ENCODE measurements around the gene DPF3. TPM values are rescaled to one million over a fixed set of nuclear protein-coding genes. Genes with fewer than 3 reads are reported as not detected.

Gene DPF3
- 10 to 100 TPM; 10.3 to 10.7 TPM for total RNA-seq

GRCh38 chr14:72893636-72894322, at the start of gene DPF3:
TSS of gene DPF3 (minus strand) at chr14:72894101. CDS start at chr14:72894088, 13 bp downstream.
- CTCF ChIA-PET: interaction anchor here (0.9 to 2.6 kb wide), 7 partner anchors 10 to 432 kb away, joined by 3 to 24 read pairs (median 4); no protein-coding TSS in a partner anchor
- Mint-ChIP-seq H3K9me3 (ENCODE audit: insufficient read depth) (no peaks in the 10 kb centered on the region), H3K36me3 (ENCODE audit: low read depth) (peaks cover 3% of the 10 kb centered on the region), H3K4me1 (ENCODE audit: low read depth) (peaks cover 37% of the 10 kb centered on the region), H3K4me3 (peak within 1 kb of the TSS; percentile 97), H3K27me3 (ENCODE audit: low read depth) (peaks cover 56% of the 10 kb centered on the region), H3K27ac (peak within 1 kb of the TSS; percentile 76)
- POLR2A ChIA-PET: interaction anchor here (0.6 to 1.1 kb wide), 3 partner anchors 317 to 456 kb away, joined by 3 read pairs; no protein-coding TSS in a partner anchor
- ATAC-seq (peak; percentile 98), DNase-seq (peak; percentile 97)

GRCh38 chr14:72942934-72943333, 49.0 kb upstream of the DPF3 start:
- no peak overlapping the region for H3K4me3 Mint-ChIP-seq
- ChIA-PET CTCF (no interaction called here), POLR2A (no interaction called here)
- ATAC-seq (no peak), DNase-seq (no peak)
- peaks cover 20% of the 10 kb centered on the region for H3K4me1 Mint-ChIP-seq (ENCODE audit: low read depth)
- H3K9me3 Mint-ChIP-seq (ENCODE audit: insufficient read depth): no peaks in the 10 kb centered on the region
- no peak overlapping the region for H3K27ac Mint-ChIP-seq
- no peaks in the 10 kb centered on the region for H3K27me3 Mint-ChIP-seq (ENCODE audit: low read depth)
- peaks cover 48% of the 10 kb centered on the region for H3K36me3 Mint-ChIP-seq (ENCODE audit: low read depth)

- ATAC-seq (no peak), DNase-seq (no peak)
- CTCF ChIA-PET: no interaction called here
- H3K9me3 Mint-ChIP-seq (ENCODE audit: insufficient read depth): no peaks in the 10 kb centered on the region
- POLR2A ChIA-PET: no interaction called here
- peaks cover 20% of the 10 kb centered on the region for H3K4me1 Mint-ChIP-seq (ENCODE audit: low read depth)
- peaks cover 51% of the 10 kb centered on the region for H3K36me3 Mint-ChIP-seq (ENCODE audit: low read depth)
- H3K27me3 Mint-ChIP-seq (ENCODE audit: low read depth): no peaks in the 10 kb centered on the region
- H3K4me3 Mint-ChIP-seq: no peak overlapping the region
- no peak overlapping the region for H3K27ac Mint-ChIP-seq
These were observed 47.5 kb upstream of the DPF3 start for GRCh38 chr14:72941286-72941985.

DNA sequence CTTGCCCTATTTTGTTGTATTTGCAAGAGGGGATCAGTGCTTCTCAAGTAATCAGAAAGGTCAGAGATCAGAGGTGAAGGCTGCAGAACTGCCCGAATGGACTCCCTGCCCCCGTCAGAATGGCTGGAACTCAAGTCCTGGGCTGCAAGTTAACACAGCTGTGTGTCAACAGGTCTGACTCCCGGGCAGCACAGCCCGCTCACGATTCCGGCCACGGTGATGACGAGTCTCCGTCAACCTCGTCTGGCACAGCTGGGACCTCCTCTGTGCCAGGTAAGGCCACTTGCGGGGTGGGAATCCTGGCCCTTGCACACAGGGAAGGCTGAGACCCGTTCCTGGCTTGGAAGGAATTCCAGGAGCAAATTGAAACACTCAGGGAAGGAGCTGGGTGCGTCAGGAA, 45.7 kb upstream of the DPF3 start:
- ChIA-PET POLR2A (no interaction called here), CTCF (interaction anchor here (5.1 kb wide), 1 partner anchor 9 kb away, joined by 41 read pairs; no protein-coding TSS in a partner anchor)
- Mint-ChIP-seq H3K4me3 (no peak overlapping the region), H3K27ac (no peak overlapping the region), H3K4me1 (ENCODE audit: low read depth) (peaks cover 22% of the 10 kb centered on the region), H3K36me3 (ENCODE audit: low read depth) (peaks cover 42% of the 10 kb centered on the region), H3K27me3 (ENCODE audit: low read depth) (no peaks in the 10 kb centered on the region), H3K9me3 (ENCODE audit: insufficient read depth) (no peaks in the 10 kb centered on the region)
- ATAC-seq (no peak), DNase-seq (no peak)

DNA sequence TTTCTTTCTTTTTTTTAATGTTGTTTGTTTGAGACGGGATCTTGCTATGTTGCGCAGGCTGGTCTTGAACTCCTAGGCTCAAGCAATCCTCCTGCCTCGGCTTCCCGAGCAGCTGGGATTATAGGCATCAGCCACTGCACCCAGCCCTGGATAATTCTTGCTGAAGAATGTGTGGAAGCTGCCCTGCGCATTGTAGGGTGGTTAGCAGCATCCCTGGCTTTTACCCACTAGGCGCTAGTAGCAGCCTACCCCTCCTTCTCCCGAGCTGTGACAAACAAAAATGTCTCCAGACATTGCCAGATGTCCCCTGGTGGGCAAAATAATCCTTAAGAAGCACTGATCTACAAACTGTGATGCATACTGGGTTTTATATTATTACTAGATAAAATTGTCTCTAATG, 39.0 kb upstream of the DPF3 start:
- peaks cover 22% of the 10 kb centered on the region for H3K4me1 Mint-ChIP-seq (ENCODE audit: low read depth)
- H3K9me3 Mint-ChIP-seq (ENCODE audit: insufficient read depth): no peaks in the 10 kb centered on the region
- ChIA-PET CTCF (interaction anchor here (1.5 kb wide), 1 partner anchor 16 kb away, joined by 8 read pairs; no protein-coding TSS in a partner anchor), POLR2A (no interaction called here)
- peaks cover 16% of the 10 kb centered on the region for H3K36me3 Mint-ChIP-seq (ENCODE audit: low read depth)
- H3K4me3 Mint-ChIP-seq: no peak overlapping the region
- no peak overlapping the region for H3K27ac Mint-ChIP-seq
- no peaks in the 10 kb centered on the region for H3K27me3 Mint-ChIP-seq (ENCODE audit: low read depth)
- DNase-seq (no peak), ATAC-seq (no peak)

DNA sequence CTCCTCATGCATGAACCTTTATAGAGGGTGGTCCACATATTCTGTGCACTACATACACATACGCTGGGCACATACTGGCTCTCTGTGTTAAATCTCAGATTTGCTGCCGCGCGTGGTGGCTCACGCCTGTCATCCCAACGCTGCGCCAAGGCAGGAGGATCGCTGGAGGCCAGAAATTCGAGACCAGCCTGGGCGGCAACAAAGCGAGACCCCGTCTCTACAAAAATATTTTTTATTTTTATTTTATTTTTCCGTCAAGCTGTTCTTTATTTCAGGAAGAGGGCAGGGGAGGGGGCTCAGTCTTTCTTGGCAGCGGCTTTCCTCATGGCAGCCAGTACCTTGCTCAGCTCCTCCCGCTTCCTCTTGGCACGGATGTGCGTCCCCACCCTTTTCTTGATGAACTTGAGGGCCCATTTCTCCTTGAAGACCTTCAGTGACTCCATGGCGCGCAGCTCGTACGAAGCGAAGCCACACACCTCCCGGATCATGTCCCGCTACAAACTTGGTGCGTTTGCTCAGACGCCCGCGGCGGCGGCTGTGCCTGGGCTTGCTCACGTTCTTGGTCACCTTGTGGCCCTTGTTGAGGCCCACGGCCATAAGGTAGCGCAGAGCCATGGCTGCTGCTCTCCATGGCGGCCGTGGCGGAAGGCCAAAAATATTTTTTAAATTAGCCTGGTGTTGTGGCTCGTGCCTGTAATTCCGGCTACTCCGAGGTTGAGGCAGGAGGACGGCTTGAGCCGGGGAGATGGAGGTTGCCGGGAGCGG, 35.6 kb upstream of the DPF3 start:
- ATAC-seq (no peak), DNase-seq (no peak)
- ChIA-PET POLR2A (interaction anchor here (0.5 kb wide), 1 partner anchor 134 kb away, joined by 3 read pairs; no protein-coding TSS in a partner anchor), CTCF (no interaction called here)
- Mint-ChIP-seq H3K9me3 (ENCODE audit: insufficient read depth) (no peaks in the 10 kb centered on the region), H3K4me3 (no peak overlapping the region), H3K27me3 (ENCODE audit: low read depth) (peaks cover 5% of the 10 kb centered on the region), H3K4me1 (ENCODE audit: low read depth) (peaks cover 23% of the 10 kb centered on the region), H3K27ac (no peak overlapping the region), H3K36me3 (ENCODE audit: low read depth) (peaks cover 5% of the 10 kb centered on the region)

- Mint-ChIP-seq H3K9me3 (ENCODE audit: insufficient read depth) (no peaks in the 10 kb centered on the region), H3K4me3 (no peak overlapping the region), H3K36me3 (ENCODE audit: low read depth) (peaks cover 5% of the 10 kb centered on the region), H3K27ac (no peak overlapping the region), H3K27me3 (ENCODE audit: low read depth) (peaks cover 11% of the 10 kb centered on the region), H3K4me1 (ENCODE audit: low read depth) (peaks cover 23% of the 10 kb centered on the region)
- ChIA-PET CTCF (no interaction called here), POLR2A (interaction anchor here (0.5 kb wide), 1 partner anchor 134 kb away, joined by 3 read pairs; no protein-coding TSS in a partner anchor)
- ATAC-seq (no peak), DNase-seq (no peak)
These were observed 35.0 kb upstream of the DPF3 start for GRCh38 chr14:72928872-72929271.

GRCh38 chr14:72926292-72927028, 32.6 kb upstream of the DPF3 start, which contains the start of gene DCAF4:
TSS of gene DCAF4 (plus strand) at chr14:72926464. CDS start at chr14:72937979, 11,515 bp downstream.
- CTCF ChIA-PET: interaction anchor here (1.6 to 2.4 kb wide), 4 partner anchors 21 to 412 kb away, joined by 5 to 10 read pairs (median 6); no protein-coding TSS in a partner anchor
- Mint-ChIP-seq H3K9me3 (ENCODE audit: insufficient read depth) (no peaks in the 10 kb centered on the region), H3K36me3 (ENCODE audit: low read depth) (peaks cover 5% of the 10 kb centered on the region), H3K4me3 (peak within 1 kb of the TSS; percentile 90), H3K27ac (peak within 1 kb of the TSS; percentile 96), H3K4me1 (ENCODE audit: low read depth) (peaks cover 18% of the 10 kb centered on the region), H3K27me3 (ENCODE audit: low read depth) (peaks cover 16% of the 10 kb centered on the region)
- ATAC-seq (peak; percentile 97), DNase-seq (peak; percentile 97)
- POLR2A ChIA-PET: interaction anchor here (1.8 kb wide), 1 partner anchor 132 kb away, joined by 6 read pairs; the partner anchor contains the start of gene RBM25

DNA sequence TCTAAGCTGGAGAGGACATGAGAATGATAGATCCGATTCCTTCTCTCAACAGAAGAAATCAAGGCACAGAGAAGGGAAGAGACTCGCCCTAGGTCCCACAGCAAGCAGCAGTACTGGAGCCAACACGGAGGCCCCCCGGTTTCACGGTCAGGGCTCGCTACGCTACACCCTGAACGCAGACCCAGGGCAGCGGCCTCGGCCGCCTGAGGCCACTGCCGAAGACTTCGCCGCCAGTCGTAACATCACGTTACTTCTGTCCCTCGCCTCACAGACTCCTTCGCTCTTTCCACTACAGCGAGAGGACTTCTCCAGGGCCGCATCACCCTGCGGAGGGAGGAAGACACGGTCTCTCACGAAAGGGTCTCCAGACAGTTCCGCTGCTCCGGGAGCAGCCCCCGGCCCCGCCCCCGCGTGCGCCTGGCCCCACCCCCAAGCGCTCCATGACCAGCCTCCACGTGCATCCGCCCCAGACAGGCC, 32.0 kb upstream of the DPF3 start:
- no peak for ATAC-seq
- Mint-ChIP-seq H3K4me3 (peak overlapping the region; percentile 90), H3K36me3 (ENCODE audit: low read depth) (peaks cover 5% of the 10 kb centered on the region), H3K4me1 (ENCODE audit: low read depth) (peaks cover 18% of the 10 kb centered on the region), H3K9me3 (ENCODE audit: insufficient read depth) (no peaks in the 10 kb centered on the region), H3K27me3 (ENCODE audit: low read depth) (peaks cover 20% of the 10 kb centered on the region), H3K27ac (peak overlapping the region; percentile 96)
- POLR2A ChIA-PET: interaction anchor here (1.8 kb wide), 1 partner anchor 132 kb away, joined by 6 read pairs; the partner anchor contains the start of gene RBM25
- no peak for DNase-seq
- CTCF ChIA-PET: interaction anchor here (1.7 to 2.4 kb wide), 3 partner anchors 21 to 412 kb away, joined by 5 to 10 read pairs (median 7); no protein-coding TSS in a partner anchor

DNA sequence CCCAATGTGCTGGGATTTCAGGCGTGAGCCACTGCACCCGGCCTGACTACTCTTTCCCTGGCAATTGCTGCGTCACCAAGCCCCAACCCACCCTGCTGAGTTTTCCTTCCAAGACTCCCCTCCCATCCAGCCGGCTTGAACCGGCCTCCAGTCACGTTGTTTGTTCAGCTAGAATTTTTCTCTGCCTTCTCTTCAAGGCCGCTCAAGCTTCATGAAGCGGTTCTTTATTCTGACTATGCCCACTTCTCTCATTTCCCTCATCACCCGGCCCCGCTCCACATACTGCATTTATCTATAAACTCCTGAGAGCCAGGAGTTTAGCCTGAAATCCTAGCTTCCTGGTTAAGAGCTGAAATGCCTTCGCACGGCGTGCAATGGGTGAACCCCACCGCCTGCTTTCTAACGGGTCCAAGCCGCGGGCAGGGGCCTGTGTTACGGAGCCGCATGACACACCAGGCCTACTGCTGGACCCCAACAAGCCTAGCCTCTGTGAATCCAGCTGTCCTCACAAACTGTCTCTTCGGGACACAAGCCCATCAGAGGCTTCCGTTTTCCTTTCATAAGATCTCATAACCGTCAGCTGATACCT, 31.4 kb upstream of the DPF3 start:
- peaks cover 18% of the 10 kb centered on the region for H3K4me1 Mint-ChIP-seq (ENCODE audit: low read depth)
- ChIA-PET POLR2A (interaction anchor here (1.8 kb wide), 1 partner anchor 133 kb away, joined by 6 read pairs; the partner anchor contains the start of gene RBM25), CTCF (interaction anchor here (1.7 to 2.4 kb wide), 3 partner anchors 20 to 411 kb away, joined by 5 to 10 read pairs (median 7); no protein-coding TSS in a partner anchor)
- DNase-seq (no peak), ATAC-seq (no peak)
- peaks cover 2% of the 10 kb centered on the region for H3K36me3 Mint-ChIP-seq (ENCODE audit: low read depth)
- peak overlapping the region; percentile 90 for H3K4me3 Mint-ChIP-seq
- H3K27ac Mint-ChIP-seq: no peak overlapping the region
- no peaks in the 10 kb centered on the region for H3K9me3 Mint-ChIP-seq (ENCODE audit: insufficient read depth)
- H3K27me3 Mint-ChIP-seq (ENCODE audit: low read depth): peaks cover 23% of the 10 kb centered on the region

Measured in activated CD8-positive, alpha-beta T cell treated with anti-CD3 and anti-CD28 coated beads, Interleukin-2, amount 10 ng/mL, durations not matched to agents 7 days and 5 days (primary cell).